ENCODE results near the gene CES3.

DNA sequence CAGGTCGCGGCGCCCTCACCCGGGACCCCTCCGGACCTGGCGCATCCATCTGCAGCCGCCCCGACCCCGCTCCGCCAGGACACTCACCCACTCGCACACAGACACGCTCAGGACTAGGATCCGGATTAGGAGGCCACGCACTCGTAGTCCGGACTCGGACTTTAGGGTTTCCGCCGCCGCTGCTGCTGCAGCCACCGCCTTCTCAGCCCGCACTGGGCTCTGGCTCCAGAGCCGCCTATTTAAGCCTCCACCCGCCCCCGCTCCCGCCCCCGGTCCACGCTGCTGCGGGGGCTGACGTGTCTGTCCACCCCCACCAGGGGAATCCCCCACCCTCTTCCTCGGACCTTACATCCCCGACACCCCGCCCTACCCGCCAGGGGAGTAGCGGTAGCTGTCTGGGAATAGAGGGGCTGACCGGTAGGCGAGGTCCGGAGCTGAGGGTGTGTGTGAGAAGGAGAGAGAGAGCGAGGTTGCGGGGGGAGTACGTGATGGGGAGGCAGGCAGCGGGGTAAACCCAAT is 35.7 kb upstream of the CES3 start, which contains the start of gene RRAD:
- TF ChIP-seq, protein P1, sequence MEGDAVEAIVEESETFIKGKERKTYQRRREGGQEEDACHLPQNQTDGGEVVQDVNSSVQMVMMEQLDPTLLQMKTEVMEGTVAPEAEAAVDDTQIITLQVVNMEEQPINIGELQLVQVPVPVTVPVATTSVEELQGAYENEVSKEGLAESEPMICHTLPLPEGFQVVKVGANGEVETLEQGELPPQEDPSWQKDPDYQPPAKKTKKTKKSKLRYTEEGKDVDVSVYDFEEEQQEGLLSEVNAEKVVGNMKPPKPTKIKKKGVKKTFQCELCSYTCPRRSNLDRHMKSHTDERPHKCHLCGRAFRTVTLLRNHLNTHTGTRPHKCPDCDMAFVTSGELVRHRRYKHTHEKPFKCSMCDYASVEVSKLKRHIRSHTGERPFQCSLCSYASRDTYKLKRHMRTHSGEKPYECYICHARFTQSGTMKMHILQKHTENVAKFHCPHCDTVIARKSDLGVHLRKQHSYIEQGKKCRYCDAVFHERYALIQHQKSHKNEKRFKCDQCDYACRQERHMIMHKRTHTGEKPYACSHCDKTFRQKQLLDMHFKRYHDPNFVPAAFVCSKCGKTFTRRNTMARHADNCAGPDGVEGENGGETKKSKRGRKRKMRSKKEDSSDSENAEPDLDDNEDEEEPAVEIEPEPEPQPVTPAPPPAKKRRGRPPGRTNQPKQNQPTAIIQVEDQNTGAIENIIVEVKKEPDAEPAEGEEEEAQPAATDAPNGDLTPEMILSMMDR (IDR thresholded peaks at IDR 0.05), result no peak
- no peak for TF ChIP-seq POLR2A (IDR thresholded peaks at IDR 0.05)
